NCI-H524 treated with DMSO at 0.1 percent for 48 hours (cell line): ENCODE data around the gene RND3.
A peak's percentile ranks its signal among the peaks of the same experiment; 100 is the strongest.

Experiments used
- DNase-seq: peaks from one replicate; lab custom pipeline; 2025; lab: John Stamatoyannopoulos, UW

Gene RND3

GRCh38 chr2:150491943-150492342 lies 4.5 kb upstream of the RND3 start:
- DNase-seq = no peak

- no peak for DNase-seq
Observed at GRCh38 chr2:150491430-150491829, 4.0 kb upstream of the RND3 start.

- DNase-seq = no peak
Observed at GRCh38 chr2:150490466-150490865, 3.0 kb upstream of the RND3 start.

GRCh38 chr2:150486539-150487484 lies 655 bp downstream of the RND3 start:
- no peak for DNase-seq

- DNase-seq = no peak
Observed at GRCh38 chr2:150485871-150486538, 1.5 kb downstream of the RND3 start.

GRCh38 chr2:150485114-150485870 lies 2.2 kb downstream of the RND3 start:
- DNase-seq = peak; percentile 31

GRCh38 chr2:150484461-150485021 lies 2.9 kb downstream of the RND3 start:
- DNase-seq = no peak

- no peak for DNase-seq
Observed at GRCh38 chr2:150484006-150484405, 3.5 kb downstream of the RND3 start.

- DNase-seq = no peak
Observed at GRCh38 chr2:150483532-150483931, 3.9 kb downstream of the RND3 start.

GRCh38 chr2:150482667-150483400 lies 4.6 kb downstream of the RND3 start:
- DNase-seq = no peak

GRCh38 chr2:150482111-150482510 lies 5.4 kb downstream of the RND3 start:
- DNase-seq = no peak

- DNase-seq = no peak
Observed at GRCh38 chr2:150480971-150481830, 6.3 kb downstream of the RND3 start.

GRCh38 chr2:150480241-150480640 lies 7.2 kb downstream of the RND3 start:
- no peak for DNase-seq

GRCh38 chr2:150479075-150479915 lies 8.2 kb downstream of the RND3 start:
- DNase-seq = no peak

GRCh38 chr2:150478200-150478974 lies 9.1 kb downstream of the RND3 start:
- DNase-seq = no peak

- no peak for DNase-seq
Observed at GRCh38 chr2:150477347-150477746, 10.1 kb downstream of the RND3 start.

GRCh38 chr2:150476809-150477302 lies 10.6 kb downstream of the RND3 start:
- DNase-seq = no peak

- DNase-seq = no peak
Observed at GRCh38 chr2:150476286-150476685, 11.2 kb downstream of the RND3 start.
